ENCODE results near the gene NKX6-2. TPM values are rescaled to one million over a fixed set of nuclear protein-coding genes. Genes with fewer than 3 reads are reported as not detected.

The NKX6-2 gene
- total RNA-seq, 1 donor: not detected

DNA sequence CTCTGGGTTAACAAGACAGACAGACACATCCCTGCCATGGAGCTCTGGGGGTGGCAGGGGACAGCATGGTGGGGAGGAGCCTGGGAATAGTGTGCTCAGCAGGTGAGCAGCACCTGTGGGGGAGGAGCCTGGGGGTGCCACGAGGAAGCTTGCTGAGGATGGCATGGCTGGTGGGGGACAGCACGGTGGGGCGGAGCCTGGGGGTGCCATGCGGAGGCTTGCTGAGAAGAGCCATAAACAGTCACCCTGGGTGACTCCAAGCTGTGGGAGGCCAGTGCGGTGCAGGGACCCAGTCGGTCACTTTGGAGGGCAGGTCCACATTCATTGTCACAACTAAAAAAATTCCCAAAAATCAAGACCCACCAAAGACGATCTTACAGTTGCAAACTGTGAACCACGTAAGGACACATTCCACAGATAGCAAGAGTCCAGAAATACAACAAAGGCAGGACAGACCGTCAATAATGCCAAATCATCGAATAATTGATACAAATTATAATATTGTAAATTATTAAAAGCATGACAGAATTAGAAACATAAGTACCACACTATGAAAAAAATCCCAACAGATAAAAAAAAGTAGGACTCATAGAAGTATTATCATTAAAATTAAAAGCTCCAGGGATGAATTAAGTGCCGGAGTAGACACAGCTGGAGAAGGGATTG, 24.4 kb downstream of the NKX6-2 start:
- H3K27me3 ChIP-seq (ENCODE audit: insufficient read depth, low read length): no peaks in the 10 kb centered on the region
- no peak overlapping the region for H3K4me2 ChIP-seq (ENCODE audit: insufficient read depth, low read length)
- no peak for DNase-seq (ENCODE audit: insufficient read length, low spot score, missing footprints)
- H3K4me3 ChIP-seq (ENCODE audit: insufficient read depth, low read length): no peak overlapping the region
- H4K20me1 ChIP-seq (ENCODE audit: insufficient read depth, low read length): no peaks in the 10 kb centered on the region
- no peaks in the 10 kb centered on the region for H3K36me3 ChIP-seq (ENCODE audit: insufficient read depth, low read length)
- TF ChIP-seq, protein P1, sequence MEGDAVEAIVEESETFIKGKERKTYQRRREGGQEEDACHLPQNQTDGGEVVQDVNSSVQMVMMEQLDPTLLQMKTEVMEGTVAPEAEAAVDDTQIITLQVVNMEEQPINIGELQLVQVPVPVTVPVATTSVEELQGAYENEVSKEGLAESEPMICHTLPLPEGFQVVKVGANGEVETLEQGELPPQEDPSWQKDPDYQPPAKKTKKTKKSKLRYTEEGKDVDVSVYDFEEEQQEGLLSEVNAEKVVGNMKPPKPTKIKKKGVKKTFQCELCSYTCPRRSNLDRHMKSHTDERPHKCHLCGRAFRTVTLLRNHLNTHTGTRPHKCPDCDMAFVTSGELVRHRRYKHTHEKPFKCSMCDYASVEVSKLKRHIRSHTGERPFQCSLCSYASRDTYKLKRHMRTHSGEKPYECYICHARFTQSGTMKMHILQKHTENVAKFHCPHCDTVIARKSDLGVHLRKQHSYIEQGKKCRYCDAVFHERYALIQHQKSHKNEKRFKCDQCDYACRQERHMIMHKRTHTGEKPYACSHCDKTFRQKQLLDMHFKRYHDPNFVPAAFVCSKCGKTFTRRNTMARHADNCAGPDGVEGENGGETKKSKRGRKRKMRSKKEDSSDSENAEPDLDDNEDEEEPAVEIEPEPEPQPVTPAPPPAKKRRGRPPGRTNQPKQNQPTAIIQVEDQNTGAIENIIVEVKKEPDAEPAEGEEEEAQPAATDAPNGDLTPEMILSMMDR (IDR thresholded peaks at IDR 0.05; ENCODE audit: extremely low read depth, low read depth, low read length): no peak
- H3K9me3 ChIP-seq (ENCODE audit: low read depth, low read length): no peaks in the 10 kb centered on the region
- no peaks in the 10 kb centered on the region for H3K4me1 ChIP-seq (ENCODE audit: insufficient read depth, low read length)
- no peak overlapping the region for H3K27ac ChIP-seq (ENCODE audit: low read depth, low read length)
- H2AFZ ChIP-seq (ENCODE audit: low read length): no peak overlapping the region
- no peaks in the 10 kb centered on the region for H3K79me2 ChIP-seq (ENCODE audit: insufficient read depth, low read length)

DNA sequence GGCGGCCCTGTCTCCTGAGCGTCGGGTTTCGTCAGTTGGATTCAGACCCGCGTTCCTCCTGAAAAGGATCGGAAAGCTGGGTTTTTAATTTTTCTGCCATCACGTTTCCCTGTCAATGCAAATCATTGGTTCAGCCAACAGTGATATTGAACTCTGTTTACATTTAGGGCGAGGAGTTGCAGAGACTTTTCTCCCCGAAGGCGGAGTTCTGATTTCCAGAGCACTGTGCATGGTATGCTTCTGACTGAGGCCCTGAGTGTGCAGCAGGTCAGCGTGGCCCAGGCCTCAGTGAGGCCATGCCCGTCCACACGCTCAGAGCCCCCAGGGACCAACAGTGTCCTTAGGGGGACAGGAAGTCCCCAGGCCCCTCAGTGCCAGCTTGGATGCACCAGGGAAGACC, 27.1 kb downstream of the NKX6-2 start:
- Histone ChIP-seq H3K4me2 (ENCODE audit: insufficient read depth, low read length) (no peak overlapping the region), H3K36me3 (ENCODE audit: insufficient read depth, low read length) (no peaks in the 10 kb centered on the region), H2AFZ (ENCODE audit: low read length) (no peak overlapping the region), H3K27ac (ENCODE audit: low read depth, low read length) (no peak overlapping the region), H3K27me3 (ENCODE audit: insufficient read depth, low read length) (no peaks in the 10 kb centered on the region), H3K4me1 (ENCODE audit: insufficient read depth, low read length) (no peaks in the 10 kb centered on the region), H3K9me3 (ENCODE audit: low read depth, low read length) (no peaks in the 10 kb centered on the region), H4K20me1 (ENCODE audit: insufficient read depth, low read length) (no peaks in the 10 kb centered on the region), H3K4me3 (ENCODE audit: insufficient read depth, low read length) (no peak overlapping the region), H3K79me2 (ENCODE audit: insufficient read depth, low read length) (no peaks in the 10 kb centered on the region)
- TF ChIP-seq, protein P1 (IDR thresholded peaks at IDR 0.05; ENCODE audit: extremely low read depth, low read depth, low read length): no peak
- no peak for DNase-seq (ENCODE audit: insufficient read length, low spot score, missing footprints)

DNA sequence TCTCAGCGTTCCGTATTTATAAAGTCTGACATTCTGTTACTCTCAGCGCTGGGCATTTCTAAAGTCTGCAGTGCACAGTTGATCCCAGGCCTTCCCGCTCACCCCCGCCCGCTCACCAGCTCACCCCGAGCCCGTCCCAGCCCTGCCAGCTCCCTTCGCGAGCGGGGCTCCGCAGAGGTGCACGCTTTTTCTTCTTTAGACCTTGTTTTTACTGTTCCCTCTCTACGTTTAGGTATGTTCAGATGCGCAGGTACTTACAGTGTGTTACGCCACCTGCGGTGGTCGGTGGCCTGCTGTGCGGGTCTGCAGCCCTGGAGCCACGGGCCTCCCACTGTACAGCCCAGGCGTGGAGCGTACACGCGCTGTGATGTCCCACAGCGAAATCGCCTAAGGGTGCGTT, 28.8 kb downstream of the NKX6-2 start:
- Histone ChIP-seq H3K4me1 (ENCODE audit: insufficient read depth, low read length) (no peaks in the 10 kb centered on the region), H3K4me3 (ENCODE audit: insufficient read depth, low read length) (no peak overlapping the region), H3K27ac (ENCODE audit: low read depth, low read length) (no peak overlapping the region), H3K9me3 (ENCODE audit: low read depth, low read length) (no peaks in the 10 kb centered on the region), H2AFZ (ENCODE audit: low read length) (no peak overlapping the region), H3K27me3 (ENCODE audit: insufficient read depth, low read length) (no peaks in the 10 kb centered on the region), H3K4me2 (ENCODE audit: insufficient read depth, low read length) (no peak overlapping the region), H3K79me2 (ENCODE audit: insufficient read depth, low read length) (no peaks in the 10 kb centered on the region), H4K20me1 (ENCODE audit: insufficient read depth, low read length) (no peaks in the 10 kb centered on the region), H3K36me3 (ENCODE audit: insufficient read depth, low read length) (no peaks in the 10 kb centered on the region)
- TF ChIP-seq, protein P1 (IDR thresholded peaks at IDR 0.05; ENCODE audit: extremely low read depth, low read depth, low read length): no peak
- no peak for DNase-seq (ENCODE audit: insufficient read length, low spot score, missing footprints)

DNA sequence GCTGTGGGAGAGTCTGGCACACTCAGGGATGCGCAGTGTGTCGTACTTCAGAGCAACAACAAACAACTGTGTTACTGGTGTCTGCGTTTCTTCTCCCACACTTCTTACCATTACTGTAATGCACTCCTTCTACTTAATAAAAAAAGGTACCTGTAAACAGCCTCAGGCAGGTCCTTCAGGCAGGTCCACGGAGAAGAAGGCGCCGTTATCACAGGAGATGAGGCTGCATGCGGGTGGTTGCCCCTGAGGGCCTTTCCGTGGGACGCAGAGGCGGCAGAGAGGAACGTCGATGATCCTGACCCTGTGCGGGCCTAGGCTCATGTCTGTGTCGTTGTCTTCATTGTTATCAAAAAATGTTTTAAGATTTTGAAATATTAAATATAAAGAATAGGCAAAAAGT, 29.4 kb downstream of the NKX6-2 start:
- Histone ChIP-seq H3K4me1 (ENCODE audit: insufficient read depth, low read length) (no peaks in the 10 kb centered on the region), H3K79me2 (ENCODE audit: insufficient read depth, low read length) (no peaks in the 10 kb centered on the region), H3K36me3 (ENCODE audit: insufficient read depth, low read length) (no peaks in the 10 kb centered on the region), H4K20me1 (ENCODE audit: insufficient read depth, low read length) (no peaks in the 10 kb centered on the region), H3K9me3 (ENCODE audit: low read depth, low read length) (no peaks in the 10 kb centered on the region), H3K27me3 (ENCODE audit: insufficient read depth, low read length) (no peaks in the 10 kb centered on the region), H3K4me2 (ENCODE audit: insufficient read depth, low read length) (no peak overlapping the region), H3K27ac (ENCODE audit: low read depth, low read length) (no peak overlapping the region), H2AFZ (ENCODE audit: low read length) (no peak overlapping the region), H3K4me3 (ENCODE audit: insufficient read depth, low read length) (no peak overlapping the region)
- no peak for DNase-seq (ENCODE audit: insufficient read length, low spot score, missing footprints)
- TF ChIP-seq, protein P1 (IDR thresholded peaks at IDR 0.05; ENCODE audit: extremely low read depth, low read depth, low read length): no peak
